ENCODE results near the gene CCDC158. TPM values are rescaled to one million over a fixed set of nuclear protein-coding genes. Genes with fewer than 3 reads are reported as not detected.
"Not testable (repeated sequence)": the region's sequence is repeated elsewhere in the genome, so short reads cannot be mapped to it uniquely, and the experiment has no call there.

CCDC158 gene
- total RNA-seq, 1 donor from 2014 or later = 2.9 TPM

- DNase-seq (ENCODE audit: low spot score) = no peak
Observed at GRCh38 chr4:76311896-76312331, 109.0 kb downstream of the CCDC158 start.

- DNase-seq (ENCODE audit: low spot score) = no peak
Observed at GRCh38 chr4:76310683-76311082, 110.3 kb downstream of the CCDC158 start.

GRCh38 chr4:76309939-76310550 lies 110.9 kb downstream of the CCDC158 start:
- no peak for DNase-seq (ENCODE audit: low spot score)

GRCh38 chr4:76308548-76308947 lies 112.4 kb downstream of the CCDC158 start:
- DNase-seq (ENCODE audit: low spot score) = peak; percentile 11

- peak; percentile 7 for DNase-seq (ENCODE audit: low spot score)
Observed at GRCh38 chr4:76307660-76308014, 113.3 kb downstream of the CCDC158 start.

- DNase-seq (ENCODE audit: low spot score) = peak; percentile 75
Observed at GRCh38 chr4:76306882-76307659, 113.9 kb downstream of the CCDC158 start.

- peak; percentile 88 for DNase-seq (ENCODE audit: low spot score)
Observed at GRCh38 chr4:76305971-76306881, 114.7 kb downstream of the CCDC158 start, which contains the start of gene STBD1. STBD1 (plus strand) TSS chr4:76306733; CDS start chr4:76306770, 37 bp downstream.

- DNase-seq (ENCODE audit: low spot score) = no peak
Observed at GRCh38 chr4:76305033-76305687, 115.8 kb downstream of the CCDC158 start.

- no peak for DNase-seq (ENCODE audit: low spot score)
Observed at GRCh38 chr4:76302826-76303438, 118.0 kb downstream of the CCDC158 start.

GRCh38 chr4:76301775-76302162 lies 119.2 kb downstream of the CCDC158 start:
- DNase-seq (ENCODE audit: low spot score) = no peak

GRCh38 chr4:76301068-76301774 lies 119.7 kb downstream of the CCDC158 start:
- peak; percentile 94 for DNase-seq (ENCODE audit: low spot score)

- DNase-seq (ENCODE audit: low spot score) = no peak
Observed at GRCh38 chr4:76300012-76300411, 120.9 kb downstream of the CCDC158 start.

GRCh38 chr4:76298227-76298626 lies 122.7 kb downstream of the CCDC158 start:
- DNase-seq (ENCODE audit: low spot score) = no peak

GRCh38 chr4:76296286-76296820 lies 124.6 kb downstream of the CCDC158 start:
- no peak for DNase-seq (ENCODE audit: low spot score)

GRCh38 chr4:76293772-76294171 lies 127.2 kb downstream of the CCDC158 start:
- peak; percentile 27 for DNase-seq (ENCODE audit: low spot score)

- no peak for DNase-seq (ENCODE audit: low spot score)
Observed at GRCh38 chr4:76292730-76293129, 128.2 kb downstream of the CCDC158 start.

GRCh38 chr4:76287811-76288210 lies 133.1 kb downstream of the CCDC158 start:
- not testable (repeated sequence) for DNase-seq (ENCODE audit: low spot score)

GRCh38 chr4:76283900-76284299 lies 137.0 kb downstream of the CCDC158 start:
- no peak for DNase-seq (ENCODE audit: low spot score)

GRCh38 chr4:76282941-76283689 lies 137.8 kb downstream of the CCDC158 start:
- DNase-seq (ENCODE audit: low spot score) = no peak
